RWPE1 (cell line): ENCODE data around the gene CERS6.

Source experiments
- CTCF ChIA-PET: fragments of 350-600 bp; sonication (Branson Sonifier 250); formaldehyde crosslinking; extraction: SDS; loops from one replicate; lab custom pipeline; 2021; lab: Yijun Ruan, JAX
- POLR2A ChIA-PET: fragments of 400-600 bp; formaldehyde crosslinking; extraction: SDS; loops from one replicate; lab custom pipeline; 2020; ENCODE audit warnings: antibody characterized with exemption; ENCODE audit not compliant: low non-redundant PET; lab: Yijun Ruan, JAX
- DNase-seq: peaks from one replicate; pipeline ENCODE4 v3.0.0; 2012; ENCODE audit warnings: low spot score
- H3K27ac ChIP-seq: fragments of 450-650 bp; 2 replicates; pipeline ENCODE4 v1.5.1; 2017
- CTCF ChIP-seq: fragments of 450-650 bp; conservative IDR thresholded peaks from 2 replicates; pipeline ENCODE4 v1.5.1; 2017; ENCODE audit warnings: low read depth, mild to moderate bottlenecking

The CERS6 gene

GRCh38 chr2:168810235-168810634 is 354.2 kb downstream of the CERS6 start:
- no peak for TF ChIP-seq CTCF
- ChIA-PET CTCF (no interaction called here), POLR2A (no interaction called here)
- H3K27ac ChIP-seq = no peak overlapping the region
- DNase-seq = no peak

- ChIA-PET POLR2A (no interaction called here), CTCF (no interaction called here)
These were observed 355.6 kb downstream of the CERS6 start for GRCh38 chr2:168811696-168812095.

GRCh38 chr2:168814046-168814445 is 358.0 kb downstream of the CERS6 start:
- CTCF ChIA-PET = no interaction called here
- POLR2A ChIA-PET = no interaction called here
- DNase-seq = no peak
- H3K27ac ChIP-seq = no peak overlapping the region
- TF ChIP-seq CTCF = no peak

More at GRCh38 chr2:168811696-168812095, 355.6 kb downstream of the CERS6 start:
- H3K27ac ChIP-seq = no peak overlapping the region
- TF ChIP-seq CTCF = no peak
- DNase-seq = no peak

- H3K27ac ChIP-seq = no peak overlapping the region
- ChIA-PET POLR2A (no interaction called here), CTCF (interaction anchor here (0.7 to 1.0 kb wide), 2 partner anchors 12 to 42 kb away, joined by 4 to 5 read pairs; no protein-coding TSS in a partner anchor)
- no peak for DNase-seq
- no peak for TF ChIP-seq CTCF
These were observed 359.2 kb downstream of the CERS6 start for GRCh38 chr2:168814939-168815907.

- CTCF ChIA-PET = interaction anchor here (1.0 kb wide), 1 partner anchor 43 kb away, joined by 5 read pairs; no protein-coding TSS in a partner anchor
- no peak overlapping the region for H3K27ac ChIP-seq
- TF ChIP-seq CTCF = no peak
- POLR2A ChIA-PET = no interaction called here
- DNase-seq = peak; percentile 42
These were observed 360.3 kb downstream of the CERS6 start for GRCh38 chr2:168816369-168816768.

GRCh38 chr2:168819050-168819715 is 363.1 kb downstream of the CERS6 start:
- ChIA-PET POLR2A (no interaction called here), CTCF (no interaction called here)
- no peak for DNase-seq
- TF ChIP-seq CTCF = no peak
- H3K27ac ChIP-seq = no peak overlapping the region
